ENCODE data around the gene RAB30. TPM values are rescaled to one million over a fixed set of nuclear protein-coding genes. Genes with fewer than 3 reads are reported as not detected.

RAB30 gene
- total and polyA plus RNA-seq, 9 donors: 6.8 to 30.4 (median 22.7) TPM

DNA sequence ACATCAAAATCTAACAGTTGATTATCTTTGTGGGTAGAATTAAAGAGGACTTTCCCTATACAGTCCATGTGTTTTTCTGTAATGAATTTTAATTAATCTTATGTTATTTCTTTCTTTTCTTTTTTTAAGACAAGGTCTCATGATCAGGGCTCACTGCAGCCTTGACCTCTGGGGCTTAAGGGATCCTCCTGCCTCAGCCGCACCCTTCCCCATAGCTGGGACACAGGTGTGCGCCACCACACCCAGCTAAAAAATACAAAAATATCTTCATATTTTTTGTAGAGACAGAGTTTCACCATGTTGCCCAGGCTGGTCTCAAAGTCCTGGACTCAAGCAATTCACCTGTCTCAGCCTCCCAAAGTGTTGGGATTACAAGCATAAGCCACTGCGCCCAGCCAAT is 7.7 kb downstream of the RAB30 start:
- Histone ChIP-seq H3K4me3 (no peak overlapping the region), H3K27ac (no peak overlapping the region), H3K4me1 (ENCODE audit: insufficient read depth) (peaks cover 10% of the 10 kb centered on the region), H3K9me3 (no peaks in the 10 kb centered on the region), H3K36me3 (no peaks in the 10 kb centered on the region), H3K27me3 (no peaks in the 10 kb centered on the region)
- TF ChIP-seq EP300 (IDR thresholded peaks at IDR 0.05) (no peak), POLR2A (IDR thresholded peaks at IDR 0.05) (no peak)
- TF ChIP-seq, protein P1, sequence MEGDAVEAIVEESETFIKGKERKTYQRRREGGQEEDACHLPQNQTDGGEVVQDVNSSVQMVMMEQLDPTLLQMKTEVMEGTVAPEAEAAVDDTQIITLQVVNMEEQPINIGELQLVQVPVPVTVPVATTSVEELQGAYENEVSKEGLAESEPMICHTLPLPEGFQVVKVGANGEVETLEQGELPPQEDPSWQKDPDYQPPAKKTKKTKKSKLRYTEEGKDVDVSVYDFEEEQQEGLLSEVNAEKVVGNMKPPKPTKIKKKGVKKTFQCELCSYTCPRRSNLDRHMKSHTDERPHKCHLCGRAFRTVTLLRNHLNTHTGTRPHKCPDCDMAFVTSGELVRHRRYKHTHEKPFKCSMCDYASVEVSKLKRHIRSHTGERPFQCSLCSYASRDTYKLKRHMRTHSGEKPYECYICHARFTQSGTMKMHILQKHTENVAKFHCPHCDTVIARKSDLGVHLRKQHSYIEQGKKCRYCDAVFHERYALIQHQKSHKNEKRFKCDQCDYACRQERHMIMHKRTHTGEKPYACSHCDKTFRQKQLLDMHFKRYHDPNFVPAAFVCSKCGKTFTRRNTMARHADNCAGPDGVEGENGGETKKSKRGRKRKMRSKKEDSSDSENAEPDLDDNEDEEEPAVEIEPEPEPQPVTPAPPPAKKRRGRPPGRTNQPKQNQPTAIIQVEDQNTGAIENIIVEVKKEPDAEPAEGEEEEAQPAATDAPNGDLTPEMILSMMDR (IDR thresholded peaks at IDR 0.05): no peak
- intact Hi-C loops (cut with DNase I): no loop called here
- WGBS, 3 donors: 95 to 98% (median 97%) methylated on average over 3 of the region's 3 CpGs
- DNase-seq: no peak

- intact Hi-C loops (cut with DNase I): no loop called here
- Histone ChIP-seq H3K27me3 (no peaks in the 10 kb centered on the region), H3K27ac (peak overlapping the region in 1 of 2 donors; percentile 50), H3K9me3 (no peaks in the 10 kb centered on the region), H3K36me3 (no peaks in the 10 kb centered on the region), H3K4me1 (ENCODE audit: insufficient read depth) (peaks cover 10% of the 10 kb centered on the region), H3K4me3 (peak overlapping the region; percentile 11)
- DNase-seq: no peak
- WGBS, 3 donors: 12 to 16% (median 13%) methylated on average over 7 of the region's 7 CpGs
- TF ChIP-seq EP300 (IDR thresholded peaks at IDR 0.05): no peak
- TF ChIP-seq, protein P1 (IDR thresholded peaks at IDR 0.05): no peak
- no peak for TF ChIP-seq POLR2A (IDR thresholded peaks at IDR 0.05)
These were observed 8.5 kb downstream of the RAB30 start for GRCh38 chr11:83063073-83063754.

DNA sequence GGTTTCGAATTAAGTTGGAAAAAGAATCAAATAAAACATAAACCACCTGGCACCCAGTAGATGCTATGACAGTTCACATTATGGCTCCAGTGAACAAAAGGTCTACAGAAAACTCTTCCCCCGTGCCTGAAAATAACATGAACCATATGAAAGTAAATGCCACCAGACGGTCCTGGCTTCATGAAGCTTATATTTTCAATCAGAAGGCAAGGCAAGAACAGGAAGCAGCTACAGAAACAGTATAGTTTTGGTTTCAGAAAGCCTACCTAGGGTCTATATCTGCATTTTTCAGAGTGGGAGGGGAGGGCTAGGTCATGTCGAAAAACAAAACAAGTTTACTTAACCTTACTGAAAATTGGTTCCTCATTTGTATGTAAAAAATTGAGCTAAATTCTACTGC is 9.8 kb downstream of the RAB30 start:
- TF ChIP-seq, protein P1 (IDR thresholded peaks at IDR 0.05): no peak
- TF ChIP-seq EP300 (IDR thresholded peaks at IDR 0.05): no peak
- TF ChIP-seq POLR2A (IDR thresholded peaks at IDR 0.05): no peak
- intact Hi-C loops (cut with DNase I): no loop called here
- no peak for DNase-seq

GRCh38 chr11:83060965-83061364 is 10.7 kb downstream of the RAB30 start:
- WGBS, 3 donors: 94 to 98% (median 96%) methylated on average over 3 of the region's 3 CpGs
- Histone ChIP-seq H3K36me3 (no peaks in the 10 kb centered on the region), H3K4me3 (no peak overlapping the region), H3K4me1 (ENCODE audit: insufficient read depth) (peaks cover 7% of the 10 kb centered on the region), H3K27ac (no peak overlapping the region), H3K27me3 (no peaks in the 10 kb centered on the region), H3K9me3 (no peaks in the 10 kb centered on the region)
- no peak for TF ChIP-seq POLR2A (IDR thresholded peaks at IDR 0.05)
- TF ChIP-seq EP300 (IDR thresholded peaks at IDR 0.05): no peak
- TF ChIP-seq, protein P1 (IDR thresholded peaks at IDR 0.05): no peak
- intact Hi-C loops (cut with DNase I): no loop called here
- no peak for DNase-seq

More for the DNA sequence above, 9.8 kb downstream of the RAB30 start:
- Histone ChIP-seq H3K9me3 (no peaks in the 10 kb centered on the region), H3K4me1 (ENCODE audit: insufficient read depth) (peaks cover 8% of the 10 kb centered on the region), H3K27me3 (no peaks in the 10 kb centered on the region), H3K36me3 (no peaks in the 10 kb centered on the region), H3K27ac (peak overlapping the region in 1 of 2 donors; percentile 50), H3K4me3 (no peak overlapping the region)
- WGBS, 3 donors: 43 to 50% (median 44%) methylated on average over 4 of the region's 4 CpGs
